Measurements from ENCODE around the gene SLC13A3. TPM values are rescaled to one million over a fixed set of nuclear protein-coding genes. Genes with fewer than 3 reads are reported as not detected.

SLC13A3 gene
- total RNA-seq, 1 experiment from 2014 or later: 0.39 TPM

- ChIA-PET CTCF (no interaction called here), POLR2A (no interaction called here)
- TF ChIP-seq CTCF (IDR thresholded peaks at IDR 0.05; ENCODE audit: insufficient read depth in 1 of 2, low read depth in 1 of 2, low read length in 1 of 2, severe bottlenecking in 1 of 2, unreplicated experiment in 1 of 2): no peak
- DNase-seq: no peak
- intact Hi-C loops (cut with micrococcal nuclease; ENCODE audit: unreplicated experiment): no loop called here
- Histone ChIP-seq H3K4me1 (no peaks in the 10 kb centered on the region), H3K9me3 (peaks cover 10% of the 10 kb centered on the region), H3K4me3 (ENCODE audit: low read depth, low read length) (no peak overlapping the region), H3K27me3 (replicated peaks; ENCODE audit: control insufficient read depth, insufficient read depth, low read length) (no peaks in the 10 kb centered on the region), H3K36me3 (ENCODE audit: control insufficient read depth, insufficient read depth, low read length) (no peaks in the 10 kb centered on the region)
- no peaks in the 10 kb centered on the region for H3K36me3 Mint-ChIP-seq (ENCODE audit: insufficient read depth, unreplicated experiment)
- no peak overlapping the region for H3K4me3 Mint-ChIP-seq (ENCODE audit: unreplicated experiment)
- peaks cover 7% of the 10 kb centered on the region for H3K27me3 Mint-ChIP-seq (ENCODE audit: insufficient read depth, unreplicated experiment)
- H3K4me1 Mint-ChIP-seq (ENCODE audit: low read depth, unreplicated experiment): no peaks in the 10 kb centered on the region
- peaks cover 9% of the 10 kb centered on the region for H3K9me3 Mint-ChIP-seq (ENCODE audit: unreplicated experiment)
- H3K27ac Mint-ChIP-seq (ENCODE audit: unreplicated experiment): no peak overlapping the region
- no TSS peak for BruUV-seq (replicated peaks)
These were observed 14.3 kb upstream of the SLC13A3 start for GRCh38 chr20:46665602-46666001.

DNA sequence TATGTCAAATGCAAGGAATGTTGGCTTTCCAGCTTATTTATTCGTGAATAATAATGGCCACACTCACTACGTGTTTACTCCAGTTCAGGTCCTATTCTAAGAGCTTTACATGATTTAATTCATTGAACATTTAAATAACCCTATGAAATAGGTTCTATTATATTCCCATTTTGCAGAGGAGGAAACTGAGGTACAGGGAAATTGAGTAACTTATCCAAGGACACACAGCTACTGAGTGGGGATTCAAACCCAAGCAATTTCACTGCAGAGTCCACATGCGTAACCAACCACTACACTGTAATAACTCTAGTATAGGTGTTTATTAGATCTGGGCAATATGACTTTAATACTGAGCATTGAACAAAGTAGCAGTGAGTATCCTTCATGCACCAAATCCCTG is 12.3 kb upstream of the SLC13A3 start:
- no peaks in the 10 kb centered on the region for H3K4me1 ChIP-seq
- H3K9me3 ChIP-seq: peaks cover 5% of the 10 kb centered on the region; the same call in 1 of the 2 replicates
- DNase-seq: no peak
- POLR2A ChIA-PET: no interaction called here
- TF ChIP-seq CTCF (IDR thresholded peaks at IDR 0.05; ENCODE audit: insufficient read depth in 1 of 2, low read depth in 1 of 2, low read length in 1 of 2, severe bottlenecking in 1 of 2, unreplicated experiment in 1 of 2): no peak
- no peaks in the 10 kb centered on the region for H3K36me3 ChIP-seq (ENCODE audit: control insufficient read depth, insufficient read depth, low read length)
- Mint-ChIP-seq H3K4me1 (ENCODE audit: low read depth, unreplicated experiment) (no peaks in the 10 kb centered on the region), H3K4me3 (ENCODE audit: unreplicated experiment) (no peak overlapping the region), H3K27ac (ENCODE audit: unreplicated experiment) (no peak overlapping the region), H3K27me3 (ENCODE audit: insufficient read depth, unreplicated experiment) (peaks cover 11% of the 10 kb centered on the region), H3K36me3 (ENCODE audit: insufficient read depth, unreplicated experiment) (no peaks in the 10 kb centered on the region), H3K9me3 (ENCODE audit: unreplicated experiment) (peaks cover 26% of the 10 kb centered on the region)
- intact Hi-C loops (cut with micrococcal nuclease; ENCODE audit: unreplicated experiment): no loop called here
- BruUV-seq (replicated peaks): no TSS peak
- CTCF ChIA-PET: no interaction called here
- no peaks in the 10 kb centered on the region for H3K27me3 ChIP-seq (replicated peaks; ENCODE audit: control insufficient read depth, insufficient read depth, low read length)
- no peak overlapping the region for H3K4me3 ChIP-seq (ENCODE audit: low read depth, low read length)

DNA sequence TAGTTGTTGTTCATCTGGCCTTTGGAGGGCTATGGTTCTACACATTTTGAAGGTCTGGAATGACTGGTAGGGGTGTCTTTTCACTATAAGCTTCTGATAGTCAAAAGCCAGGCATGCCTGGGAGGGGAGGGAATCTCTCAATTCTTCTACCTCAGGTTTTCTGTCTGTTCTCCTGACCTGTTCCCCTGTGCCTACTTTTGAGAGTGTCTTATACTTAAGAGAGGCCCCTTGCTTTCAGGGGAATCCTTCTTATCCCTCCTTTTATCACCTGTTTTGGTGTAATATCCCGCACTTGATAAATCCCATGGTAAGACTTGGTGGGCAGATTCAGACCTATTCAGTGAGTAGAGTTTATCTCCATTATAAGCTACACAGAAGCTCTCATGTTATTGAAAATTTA is 10.4 kb upstream of the SLC13A3 start:
- Mint-ChIP-seq H3K27me3 (ENCODE audit: insufficient read depth, unreplicated experiment) (peaks cover 11% of the 10 kb centered on the region), H3K4me1 (ENCODE audit: low read depth, unreplicated experiment) (no peaks in the 10 kb centered on the region), H3K36me3 (ENCODE audit: insufficient read depth, unreplicated experiment) (no peaks in the 10 kb centered on the region), H3K9me3 (ENCODE audit: unreplicated experiment) (peaks cover 36% of the 10 kb centered on the region), H3K4me3 (ENCODE audit: unreplicated experiment) (no peak overlapping the region), H3K27ac (ENCODE audit: unreplicated experiment) (no peak overlapping the region)
- ChIA-PET POLR2A (no interaction called here), CTCF (no interaction called here)
- TF ChIP-seq CTCF (IDR thresholded peaks at IDR 0.05; ENCODE audit: insufficient read depth in 1 of 2, low read depth in 1 of 2, low read length in 1 of 2, severe bottlenecking in 1 of 2, unreplicated experiment in 1 of 2): no peak
- peaks cover 5% of the 10 kb centered on the region; the same call in 1 of the 2 replicates for H3K9me3 ChIP-seq
- H3K36me3 ChIP-seq (ENCODE audit: control insufficient read depth, insufficient read depth, low read length): no peaks in the 10 kb centered on the region
- no peak overlapping the region for H3K4me3 ChIP-seq (ENCODE audit: low read depth, low read length)
- no peaks in the 10 kb centered on the region for H3K4me1 ChIP-seq
- intact Hi-C loops (cut with micrococcal nuclease; ENCODE audit: unreplicated experiment): no loop called here
- H3K27me3 ChIP-seq (replicated peaks; ENCODE audit: control insufficient read depth, insufficient read depth, low read length): no peaks in the 10 kb centered on the region
- DNase-seq: no peak
- no TSS peak for BruUV-seq (replicated peaks)
